ENCODE data around the gene FAM162A.

- TF ChIP-seq TAF1 (IDR thresholded peaks at IDR 0.05; ENCODE audit: borderline replicate concordance, low read depth, low read length) (no peak), POLR2A (IDR thresholded peaks at IDR 0.05; ENCODE audit: low read depth, low read length) (no peak)
Measured at GRCh38 chr3:122443090-122443489, 59.1 kb downstream of the FAM162A start.

All from GM12892 (cell line).